HepG2 (cell line): Measurements from ENCODE around the gene MMUT. TPM values are rescaled to one million over a fixed set of nuclear protein-coding genes. Genes with fewer than 3 reads are reported as not detected.
A peak's percentile ranks its signal among the peaks of the same experiment; 100 is the strongest.

ENCODE experiments used
- BORCS8-MEF2B ChIP-seq: sonication (generic); formaldehyde crosslinking; IDR thresholded peaks from 2 replicates; pipeline ENCODE4 v1.8.0; 2022; ENCODE audit warnings: mild to moderate bottlenecking, missing genetic modification reagents
- BRD4 ChIP-seq: sonication (generic); formaldehyde crosslinking; IDR thresholded peaks from 2 replicates; pipeline ENCODE4 v1.4.0; 2020; ENCODE audit warnings: missing genetic modification reagents
- BRF2 ChIP-seq: sonication (generic); formaldehyde crosslinking; IDR thresholded peaks from 2 replicates; pipeline ENCODE4 v1.8.1; 2022; ENCODE audit warnings: mild to moderate bottlenecking, missing genetic modification reagents
- E2F5 ChIP-seq: sonication (generic); formaldehyde crosslinking; conservative IDR thresholded peaks from 2 replicates; pipeline ENCODE4 v1.4.0; 2020; ENCODE audit warnings: missing genetic modification reagents
- EP300 ChIP-seq, 3 experiments: sonication (generic) in 1 of 3; formaldehyde crosslinking in 1 of 3; IDR thresholded peaks; 2 replicates each; pipeline versions ENCODE4 v1.5.1 to v1.6.1; 2011 to 2020; ENCODE audit warnings: low read depth in 2 of 3, low read length in 2 of 3, borderline replicate concordance in 1 of 3, improper control_type of control experiment in 1 of 3, mild to moderate bottlenecking in 1 of 3, missing genetic modification reagents in 1 of 3, moderate library complexity in 1 of 3
- GMEB2 ChIP-seq: IDR thresholded peaks from 2 replicates; pipeline ENCODE4 v1.6.1; 2016; ENCODE audit warnings: missing biosample characterization, missing genetic modification reagents, low read depth
- HNRNPLL ChIP-seq: fragments of 200-400 bp; formaldehyde crosslinking; IDR thresholded peaks from 2 replicates; pipeline ENCODE4 v1.6.1; 2017; ENCODE audit warnings: mild to moderate bottlenecking, low read depth, low read length; ENCODE audit not compliant: poor library complexity, severe bottlenecking
- MTF2 ChIP-seq: sonication (generic); formaldehyde crosslinking; IDR thresholded peaks from 2 replicates; pipeline ENCODE4 v1.5.0; 2020; ENCODE audit warnings: missing genetic modification reagents, borderline replicate concordance
- POLR2A ChIP-seq, 2 experiments: IDR thresholded peaks; 2 replicates each; pipeline ENCODE4 v1.6.1; 2011; ENCODE audit warnings: low read depth in 2 of 2, low read length in 2 of 2, mild to moderate bottlenecking in 1 of 2, moderate library complexity in 1 of 2; ENCODE audit not compliant: insufficient read depth in 1 of 2
- SMARCC2 ChIP-seq: fragments of 450-650 bp; IDR thresholded peaks from 2 replicates; pipeline ENCODE4 v1.6.1; 2017; ENCODE audit warnings: antibody characterized with exemption, mild to moderate bottlenecking
- SUZ12 ChIP-seq: fragments of 150-350 bp; IDR thresholded peaks from 2 replicates; pipeline ENCODE4 v1.6.1; 2014; ENCODE audit warnings: low read depth, low read length
- TFE3 ChIP-seq: IDR thresholded peaks from 2 replicates; pipeline ENCODE4 v1.6.1; 2016
- ZBTB44 ChIP-seq: sonication (generic); formaldehyde crosslinking; IDR thresholded peaks from 2 replicates; pipeline ENCODE4 v1.4.0; 2020; ENCODE audit warnings: missing genetic modification reagents
- ZNF607 ChIP-seq: sonication (generic); formaldehyde crosslinking; IDR thresholded peaks from 2 replicates; pipeline ENCODE4 v1.5.1; 2020; ENCODE audit warnings: missing genetic modification reagents, mild to moderate bottlenecking, borderline replicate concordance
- ZNF691 ChIP-seq: sonication (generic); formaldehyde crosslinking; IDR thresholded peaks from 2 replicates; pipeline ENCODE4 v1.4.0; 2020; ENCODE audit warnings: missing genetic modification reagents, low read depth, mild to moderate bottlenecking, borderline replicate concordance
- ZNF713 ChIP-seq: sonication (generic); formaldehyde crosslinking; IDR thresholded peaks from 2 replicates; pipeline ENCODE4 v1.4.0; 2020; ENCODE audit warnings: mild to moderate bottlenecking, missing genetic modification reagents
- ZNF761 ChIP-seq: sonication (generic); formaldehyde crosslinking; conservative IDR thresholded peaks from 2 replicates; pipeline ENCODE4 v1.4.0; 2020; ENCODE audit warnings: mild to moderate bottlenecking, missing genetic modification reagents
- polyA plus RNA-seq, 8 experiments: library from polyadenylated mRNA; depleted of rRNA in 3 of 8; stranded (reverse) in 7 of 8; unstranded in 1 of 8; fragments of >200 nt; fragmentation: Illumina TruSeq in 4 of 8; extraction: Trizol in 4 of 8; gene quantifications; 2 replicates each; pipeline versions ENCODE4 v1.2.1 to v1.2.3, GENCODE V29; 2011 to 2016; ENCODE audit warnings: low read depth in 4 of 8, missing spikeins in 1 of 8, mixed read lengths in 1 of 8; ENCODE audit not compliant: insufficient read depth in 1 of 8
- total RNA-seq, 5 experiments: library from RNA; depleted of rRNA; stranded (reverse); fragments of >200 nt; fragmentation: Illumina TruSeq; extraction: Trizol; gene quantifications; 2 replicates each; pipeline ENCODE4 v1.2.3, GENCODE V29; 2016; ENCODE audit warnings: low read depth in 1 of 5

Gene MMUT
- total and polyA plus RNA-seq, 2 of the 13 experiments (the other 11 are each of a cell fraction or from before 2014, with no cell fraction given), result 16.1 to 20.5 TPM

GRCh38 chr6:49462927-49463611 is at the start of gene MMUT, which contains the start of gene CENPQ (continued):
- peak; percentile 84 to 87 for TF ChIP-seq POLR2A (IDR thresholded peaks at IDR 0.05; ENCODE audit: insufficient read depth in 1 of 2, low read depth in 2 of 2, low read length in 2 of 2)
- TF ChIP-seq ZBTB44 (CRISPR knock-in tag), result no peak
- TF ChIP-seq BRF2, result peak; percentile 80; the same call in 1 of the 2 replicates
- TF ChIP-seq ZNF607 (CRISPR knock-in tag), result peak; percentile 84; the same call in 1 of the 2 replicates
- peak; percentile 93 for TF ChIP-seq E2F5 (CRISPR knock-in tag)
- TF ChIP-seq TFE3, result peak; percentile 71
- peak; percentile 85; the same call in 1 of the 2 replicates for TF ChIP-seq BRD4 (CRISPR knock-in tag)
- 0 out of 2 replicates have a peak, but pooled peaks have one; percentile 64 for TF ChIP-seq ZNF713 (CRISPR knock-in tag)
- TF ChIP-seq ZNF761 (CRISPR knock-in tag), result peak; percentile 74; the same call in 1 of the 2 replicates
- TF ChIP-seq SMARCC2, result no peak
- peak; percentile 72 to 92 for TF ChIP-seq EP300 (IDR thresholded peaks at IDR 0.05; ENCODE audit: low read depth in 2 of 2, low read length in 2 of 2)
- peak; percentile 45 for TF ChIP-seq EP300 (CRISPR knock-in tag; IDR thresholded peaks at IDR 0.05; ENCODE audit: borderline replicate concordance)
- peak; percentile 67 for TF ChIP-seq HNRNPLL
- 0 out of 2 replicates have a peak, but pooled peaks have one; percentile 10 for TF ChIP-seq MTF2
- peak; percentile 86; the same call in 1 of the 2 replicates for TF ChIP-seq BORCS8-MEF2B (CRISPR knock-in tag)
- TF ChIP-seq SUZ12, result no peak
- TF ChIP-seq ZNF691 (CRISPR knock-in tag), result peak; percentile 82; the same call in 1 of the 2 replicates
- peak; percentile 65; the same call in 1 of the 2 replicates for TF ChIP-seq GMEB2
